HG03469 (cell line): ENCODE data around the gene FXYD4.
"Not testable (repeated sequence)": the region's sequence is repeated elsewhere in the genome, so short reads cannot be mapped to it uniquely, and the experiment has no call there.

Experiments
- ATAC-seq: cut with Tn5 transposase; IDR thresholded peaks from one replicate; pipeline ENCODE4 v1.9.1; 2021; ENCODE audit warnings: mild to moderate bottlenecking, moderate library complexity, moderate number of reproducible peaks; ENCODE audit not compliant: unreplicated experiment

Gene FXYD4

DNA sequence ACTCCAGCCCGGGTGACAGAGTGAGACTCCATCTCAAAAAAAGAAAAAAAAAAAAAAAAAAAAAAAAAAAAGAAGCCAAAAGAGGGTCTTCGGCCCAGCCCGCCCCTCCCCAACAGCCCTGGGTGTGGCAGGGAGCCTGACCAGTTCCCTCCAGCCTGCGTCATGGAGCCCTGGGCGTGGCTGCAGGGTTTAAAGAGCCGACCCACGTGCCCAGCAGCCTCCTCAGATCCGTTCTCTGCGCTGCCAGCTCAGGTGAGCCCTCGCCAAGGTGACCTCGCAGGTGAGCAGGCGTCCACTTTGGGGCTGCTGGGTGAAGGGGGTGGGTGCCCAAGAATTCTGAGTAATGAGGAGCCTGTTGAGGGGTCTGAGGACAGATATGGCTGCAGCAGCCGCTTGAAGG lies at the start of gene FXYD4:
FXYD4 (plus strand) TSS at position 219 of the 400 bp plus-strand sequence. CDS start 2,111 bp downstream, outside the sequence.
- ATAC-seq: no peak

DNA sequence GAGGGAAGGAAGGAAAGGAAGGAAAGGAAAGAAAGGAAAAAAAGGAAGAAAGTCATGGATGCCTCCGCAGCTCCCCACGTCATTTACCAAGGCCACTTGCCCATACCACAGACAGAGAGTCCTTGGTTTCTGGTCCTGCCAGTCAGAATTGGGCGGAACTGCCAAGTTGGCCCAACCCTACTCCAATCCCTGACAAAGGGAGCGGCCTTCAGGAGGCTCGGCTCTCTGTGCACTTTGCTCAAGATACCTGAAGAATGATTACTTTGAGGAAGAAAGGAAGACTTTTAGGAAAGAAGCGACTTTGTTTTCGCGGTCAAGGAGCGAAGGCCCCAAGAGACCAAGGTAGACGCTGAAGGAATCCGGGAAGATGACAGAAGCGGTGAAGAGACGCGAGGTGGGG lies 49.1 kb upstream of the FXYD4 start:
- ATAC-seq: no peak

DNA sequence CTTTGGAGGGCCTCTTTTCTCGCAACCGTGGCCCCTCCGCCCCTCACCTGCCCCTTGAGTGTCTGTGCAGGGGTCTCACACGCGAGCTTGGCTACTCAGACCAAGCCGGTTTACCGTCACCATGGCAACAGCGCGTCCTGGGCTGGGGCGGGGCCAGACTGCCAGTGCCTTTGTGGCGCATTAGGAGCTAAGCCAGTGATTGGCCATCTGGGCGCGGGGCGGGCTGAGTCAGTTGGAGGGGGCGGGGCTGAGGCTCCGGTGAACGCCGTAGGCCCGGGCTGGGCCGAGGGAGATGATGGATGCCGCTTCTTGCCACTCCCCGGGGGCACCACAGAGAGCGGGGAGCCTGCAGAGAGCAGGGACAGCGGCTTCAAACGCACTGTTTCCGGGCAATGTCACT lies 48.7 kb upstream of the FXYD4 start:
- peak; percentile 54 for ATAC-seq

DNA sequence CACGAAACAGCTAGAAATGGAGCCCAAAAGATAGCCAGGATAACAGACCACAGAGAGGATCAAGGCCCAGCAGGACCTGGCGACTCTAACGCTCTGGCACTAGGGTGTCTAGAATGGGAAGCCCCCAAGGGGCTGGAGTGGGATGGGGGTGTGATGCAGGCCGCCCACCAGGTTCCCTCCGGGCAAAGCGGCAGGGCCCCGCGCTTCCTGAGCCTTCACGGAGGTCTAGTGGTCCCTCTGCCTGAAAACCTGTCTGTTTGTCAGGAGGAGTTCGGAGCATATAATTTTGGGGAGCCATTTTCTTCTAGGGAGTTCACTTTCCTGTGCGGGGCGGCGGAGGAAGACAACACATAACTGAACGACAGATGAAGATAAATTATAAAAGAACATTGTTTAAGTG lies 48.2 kb upstream of the FXYD4 start:
- ATAC-seq: no peak

GRCh38 chr10:43324876-43325275 lies 46.6 kb upstream of the FXYD4 start:
- no peak for ATAC-seq

DNA sequence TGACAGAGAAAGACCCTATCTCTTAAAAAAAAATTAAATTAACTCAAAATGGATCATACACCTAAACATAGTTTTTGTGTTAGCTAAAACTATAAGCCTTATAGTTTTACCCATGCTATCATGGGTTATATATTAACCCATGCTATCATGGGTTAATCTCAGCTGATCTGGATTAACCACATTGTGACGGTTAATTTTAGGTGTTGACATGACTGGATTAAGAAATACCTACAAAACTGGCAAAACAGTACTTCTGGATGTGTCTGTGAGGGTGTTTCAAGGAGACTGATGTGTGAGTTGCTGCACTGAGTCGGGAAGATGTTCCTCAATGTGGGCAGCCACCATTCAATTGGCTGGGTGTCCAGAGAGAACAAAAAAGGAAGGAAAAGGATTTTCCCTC lies 44.3 kb upstream of the FXYD4 start:
- ATAC-seq: no peak

DNA sequence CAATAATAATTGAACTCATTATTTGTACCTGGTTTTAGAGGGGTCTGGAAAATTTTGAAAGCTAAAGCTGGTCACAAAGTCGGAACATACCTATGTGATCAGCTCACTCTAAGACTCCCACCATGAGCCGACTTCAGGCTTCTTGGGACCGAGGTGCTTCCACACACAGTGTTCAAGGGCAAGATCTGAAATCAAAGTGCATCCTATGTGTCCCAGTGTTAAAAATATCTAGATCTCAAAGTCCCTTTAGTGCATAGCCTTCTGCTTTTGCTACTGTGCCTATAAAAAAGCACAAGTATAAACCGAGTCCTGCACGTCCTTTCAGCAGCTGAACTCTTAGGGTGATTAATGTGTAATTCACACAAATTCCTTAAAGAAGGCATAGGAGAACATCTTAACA lies 43.5 kb upstream of the FXYD4 start:
- no peak for ATAC-seq

- not testable (repeated sequence) for ATAC-seq
Measured at GRCh38 chr10:43328810-43329209, 42.6 kb upstream of the FXYD4 start.

DNA sequence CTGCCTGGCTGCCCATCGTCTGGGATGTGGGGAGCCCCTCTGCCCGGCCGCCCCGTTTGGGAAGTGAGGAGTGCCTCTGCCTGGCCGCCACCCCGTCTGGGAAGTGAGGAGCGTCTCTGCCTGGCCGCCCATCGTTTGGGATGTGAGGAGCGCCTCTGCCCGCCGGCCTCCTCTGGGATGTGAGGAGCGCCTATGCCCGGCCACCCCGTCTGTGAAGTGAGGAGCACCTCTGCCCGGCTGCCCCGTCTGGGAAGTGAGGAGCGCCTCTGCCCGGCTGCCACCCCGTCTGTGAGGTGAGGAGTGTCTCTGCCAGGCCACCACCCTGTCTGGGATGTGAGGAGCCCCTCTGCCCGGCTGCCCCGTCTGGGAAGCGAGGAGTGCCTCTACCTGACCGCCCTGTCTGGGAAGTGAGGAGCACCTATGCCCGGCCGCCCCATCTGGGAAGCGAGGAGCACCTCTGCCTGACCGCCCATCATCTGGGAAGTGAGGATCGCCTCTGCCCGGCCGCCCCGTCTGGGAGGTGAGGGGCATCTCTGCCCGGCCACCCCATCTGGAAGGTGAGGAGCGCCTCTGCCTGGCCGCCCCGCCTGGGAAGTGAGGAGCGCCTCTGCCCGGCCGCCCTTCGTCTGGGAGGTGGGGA lies 42.1 kb upstream of the FXYD4 start:
- ATAC-seq: not testable (repeated sequence)

DNA sequence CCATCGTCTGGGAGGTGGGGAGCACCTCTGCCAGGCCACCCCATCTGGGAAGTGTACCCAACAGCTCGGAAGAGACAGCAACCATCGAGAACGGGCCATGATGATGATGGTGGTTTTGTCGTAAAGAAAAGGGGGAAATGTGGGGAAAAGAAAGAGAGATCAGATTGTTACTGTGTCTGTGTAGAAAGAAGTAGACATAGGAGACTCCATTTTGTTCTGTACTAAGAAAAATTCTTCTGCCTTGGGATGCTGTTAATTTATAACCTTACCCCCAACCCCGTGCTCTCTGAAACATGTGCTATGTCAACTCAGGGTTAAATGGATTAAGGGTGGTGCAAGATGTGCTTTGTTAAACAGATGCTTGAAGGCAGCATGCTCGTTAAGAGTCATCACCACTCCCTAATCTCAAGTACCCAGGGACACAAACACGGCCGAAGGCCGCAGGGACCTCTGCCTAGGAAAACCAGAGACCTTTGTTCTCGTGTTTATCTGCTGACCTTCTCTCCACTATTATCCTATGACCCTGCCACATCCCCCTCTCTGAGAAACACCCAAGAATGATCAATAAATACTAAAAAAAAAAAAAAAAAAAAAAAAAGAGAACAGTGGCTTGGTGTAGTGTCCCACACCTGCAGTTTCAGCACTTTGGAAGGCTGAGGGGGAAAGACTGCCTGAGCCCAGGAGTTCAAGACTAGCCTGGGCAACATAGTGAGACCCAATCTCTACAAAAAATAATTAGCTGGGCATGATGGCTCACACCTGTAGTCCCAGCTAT lies 41.2 kb upstream of the FXYD4 start:
- ATAC-seq: not testable (repeated sequence)

GRCh38 chr10:43330824-43331127 lies 40.7 kb upstream of the FXYD4 start:
- ATAC-seq: not testable (repeated sequence)

GRCh38 chr10:43333653-43334052 lies 37.8 kb upstream of the FXYD4 start:
- ATAC-seq: no peak

DNA sequence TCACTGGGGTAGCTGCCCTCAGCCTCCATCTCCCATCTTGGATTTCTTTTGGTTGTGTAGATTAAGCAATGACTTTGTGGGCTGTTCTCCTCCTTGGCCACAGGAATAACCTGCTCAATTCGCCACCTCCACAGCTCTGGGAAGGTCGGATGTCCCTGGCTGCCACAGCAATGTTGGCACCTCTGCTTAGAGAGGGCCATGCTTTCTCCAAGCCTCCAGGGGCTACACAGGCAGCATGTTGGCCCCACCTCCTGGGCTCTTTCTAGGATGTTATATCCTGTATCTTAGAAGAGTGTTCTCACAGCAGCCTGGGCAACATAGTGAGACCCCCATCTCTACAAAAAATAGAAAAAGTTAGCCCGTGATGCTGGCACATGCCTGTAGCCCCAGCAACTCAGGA lies 35.4 kb upstream of the FXYD4 start:
- no peak for ATAC-seq

DNA sequence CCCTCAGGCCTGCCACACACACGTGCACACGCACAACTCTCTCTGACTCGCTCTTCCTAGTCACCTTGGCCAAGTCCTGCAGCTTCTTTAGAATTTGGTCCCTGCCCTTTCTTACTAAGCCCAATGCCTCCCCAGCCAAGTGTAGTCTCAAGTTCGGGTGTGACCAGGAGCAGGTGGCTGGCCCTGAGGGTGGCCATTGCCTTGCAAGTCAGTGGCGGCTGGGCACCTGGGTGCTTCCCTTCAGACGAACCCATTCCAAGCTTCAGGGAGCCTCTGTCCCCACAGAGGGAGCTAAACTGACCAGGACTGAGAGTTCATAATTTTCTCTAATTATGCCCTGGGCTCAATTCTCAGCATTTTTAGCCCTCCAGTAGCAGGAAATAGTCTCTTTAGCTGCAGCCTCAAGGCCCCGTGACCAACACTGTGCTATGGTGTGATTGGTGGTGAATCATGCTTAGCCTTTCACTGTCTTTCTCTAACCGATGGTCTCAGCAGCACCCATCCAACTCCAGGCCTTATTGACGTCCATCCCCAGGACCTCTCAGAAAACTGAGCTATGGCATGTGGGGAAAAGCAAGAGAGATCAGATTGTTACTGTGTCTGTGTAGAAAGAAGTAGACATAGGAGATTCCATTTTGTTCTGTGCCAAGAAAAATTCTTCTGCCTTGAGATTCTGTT lies 34.7 kb upstream of the FXYD4 start:
- ATAC-seq: no peak

- not testable (repeated sequence) for ATAC-seq
Measured at GRCh38 chr10:43337536-43337935, 33.9 kb upstream of the FXYD4 start.

DNA sequence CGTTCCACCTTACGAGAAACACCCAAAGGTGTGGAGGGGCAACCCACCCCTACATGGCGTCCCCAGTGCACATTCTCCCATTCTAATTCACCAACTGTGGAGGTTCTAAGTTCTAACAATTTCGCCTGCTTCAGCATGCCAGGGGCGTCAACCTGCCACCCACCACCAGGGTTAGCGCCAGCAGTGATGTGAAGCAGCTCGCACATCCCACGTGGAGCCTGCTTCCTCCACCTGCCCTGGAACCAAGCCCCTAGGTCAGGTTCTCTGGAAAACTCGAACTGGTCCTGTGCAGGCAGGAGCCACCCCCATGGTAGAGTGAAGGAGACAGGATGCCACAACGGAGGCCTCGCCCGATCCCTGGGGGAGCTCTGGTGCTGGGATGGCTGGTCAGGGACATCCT lies 33.3 kb upstream of the FXYD4 start:
- ATAC-seq: no peak

GRCh38 chr10:43339136-43339535 lies 32.3 kb upstream of the FXYD4 start:
- ATAC-seq: no peak

- no peak for ATAC-seq
Measured at GRCh38 chr10:43340101-43340500, 31.3 kb upstream of the FXYD4 start.

DNA sequence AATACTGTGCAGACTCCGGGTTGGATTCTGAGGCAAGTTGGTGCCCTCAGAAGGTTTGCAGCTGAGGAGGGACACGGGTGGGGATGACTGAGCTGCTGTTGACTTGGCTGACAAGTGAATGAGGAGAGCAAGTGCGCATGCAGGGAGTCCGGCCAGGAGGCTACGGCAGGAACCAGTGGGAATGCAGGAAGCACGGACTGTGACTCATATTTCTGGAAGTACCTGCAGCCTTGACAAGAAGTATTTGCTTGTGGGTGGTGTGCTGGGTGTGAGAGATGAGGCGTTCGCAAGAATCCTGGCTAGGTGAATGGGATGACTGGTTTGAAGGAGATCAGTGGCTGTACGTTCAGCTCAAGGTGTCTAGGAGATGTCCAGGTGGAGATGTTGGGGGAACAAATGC lies 30.8 kb upstream of the FXYD4 start:
- ATAC-seq: no peak

DNA sequence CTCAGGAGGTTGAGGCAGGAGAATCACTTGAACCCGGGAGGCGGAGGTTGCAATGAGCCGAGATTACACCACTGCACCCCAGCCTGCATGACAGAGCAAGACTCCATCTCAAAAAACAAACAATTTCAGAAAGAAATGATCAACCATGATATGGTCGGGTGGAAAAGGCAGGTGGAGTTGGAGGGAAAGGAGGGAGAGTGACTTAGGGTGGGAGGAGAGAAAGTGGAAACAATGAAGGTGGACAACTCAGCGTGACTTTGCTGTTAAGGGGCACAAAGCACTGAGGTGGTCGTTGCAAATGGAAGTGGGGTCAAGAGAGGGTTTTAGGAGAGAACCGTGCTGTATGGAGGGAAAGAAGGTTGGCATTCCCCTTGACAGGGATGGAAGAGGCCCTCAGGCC lies 30.0 kb upstream of the FXYD4 start:
- no peak for ATAC-seq

DNA sequence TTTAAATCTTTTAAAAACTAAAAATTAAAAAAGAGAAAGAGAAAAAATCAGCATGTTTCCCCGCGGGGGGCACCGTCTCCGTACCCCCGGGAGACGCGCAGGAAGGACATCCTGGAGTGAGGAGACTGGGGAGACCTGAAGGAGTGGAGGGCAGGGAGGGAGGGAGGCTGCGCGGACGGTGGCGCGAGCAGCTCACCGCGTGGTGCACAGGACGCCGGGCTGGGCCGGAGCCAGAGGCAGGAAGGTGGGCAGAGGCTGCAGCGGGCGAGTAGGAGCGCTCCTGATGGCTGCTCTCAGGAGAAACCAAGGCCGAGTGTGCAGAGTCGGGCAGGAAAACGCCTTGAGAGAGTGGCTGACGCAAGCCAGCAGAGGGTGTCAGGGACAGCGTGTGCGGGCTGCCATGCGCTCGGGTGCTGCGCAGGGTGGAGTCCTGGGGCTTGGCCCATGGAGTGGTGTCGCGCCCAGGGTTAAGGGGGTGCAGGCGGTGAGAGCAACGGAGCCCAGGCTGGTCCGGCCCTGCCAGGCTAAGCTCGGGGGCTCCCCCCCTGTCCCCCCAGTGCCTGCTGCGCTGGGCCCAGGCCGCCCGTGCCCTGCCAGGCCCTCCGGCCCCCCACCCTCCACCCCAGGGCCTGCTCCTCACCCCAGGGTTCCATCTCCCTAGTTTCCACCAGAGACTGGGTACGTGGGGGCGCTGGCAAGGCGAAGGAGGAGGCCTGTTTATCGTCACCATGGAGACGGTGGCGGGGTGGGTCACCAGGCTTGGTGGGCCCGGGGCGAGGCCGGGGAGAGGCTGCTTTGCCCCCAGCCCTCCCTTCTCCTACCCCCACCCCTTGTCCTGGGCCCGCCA lies 28.9 kb upstream of the FXYD4 start:
- ATAC-seq: no peak
